Neural progenitor cell (in vitro differentiated cells): ENCODE measurements around the gene KLF1. TPM values are rescaled to one million over a fixed set of nuclear protein-coding genes. Genes with fewer than 3 reads are reported as not detected.
A peak's percentile ranks its signal among the peaks of the same experiment; 100 is the strongest.

Experiments
- DNase-seq: peaks from one replicate; pipeline ENCODE4 v3.0.0-alpha.2; 2016; ENCODE audit warnings: low spot score
- H2AFZ ChIP-seq: fragments of 200-600 bp; sonication (generic); replicated peaks from 2 replicates; pipeline ENCODE4 v1.6.1; 2016; ENCODE audit warnings: antibody characterized with exemption
- H3F3A ChIP-seq: fragments of 200-600 bp; sonication (generic); 2 replicates; pipeline ENCODE4 v1.6.1; 2016; ENCODE audit warnings: antibody characterized with exemption, low read depth
- H3K27ac ChIP-seq: fragments of 200-600 bp; sonication (generic); 2 replicates; pipeline ENCODE4 v1.5.1; 2016; ENCODE audit warnings: mild to moderate bottlenecking
- H3K27me3 ChIP-seq: fragments of 200-600 bp; sonication (generic); 2 replicates; pipeline ENCODE4 v1.6.1; 2016; ENCODE audit warnings: mild to moderate bottlenecking, moderate library complexity
- H3K36me3 ChIP-seq: fragments of 200-600 bp; sonication (generic); 2 replicates; pipeline ENCODE4 v1.5.1; 2016
- H3K4me1 ChIP-seq: fragments of 200-600 bp; sonication (generic); 2 replicates; pipeline ENCODE4 v1.6.1; 2016; ENCODE audit warnings: mixed run types
- H3K4me2 ChIP-seq: fragments of 200-600 bp; sonication (generic); 2 replicates; pipeline ENCODE4 v1.6.1; 2016
- H3K4me3 ChIP-seq: fragments of 200-600 bp; sonication (generic); 2 replicates; pipeline ENCODE4 v1.5.1; 2016
- H3K79me2 ChIP-seq: fragments of 200-600 bp; sonication (generic); 2 replicates; pipeline ENCODE4 v1.6.1; 2016; ENCODE audit warnings: low read depth
- H3K9ac ChIP-seq: fragments of 200-600 bp; sonication (generic); 2 replicates; pipeline ENCODE4 v1.6.1; 2016
- H3K9me3 ChIP-seq: fragments of 200-600 bp; sonication (generic); 2 replicates; pipeline ENCODE4 v1.5.1; 2016; ENCODE audit warnings: low read depth
- H4K20me1 ChIP-seq: fragments of 200-600 bp; sonication (generic); 2 replicates; pipeline ENCODE4 v1.6.1; 2016; ENCODE audit warnings: low read depth
- H3K27ac Mint-ChIP-seq: 3 replicates; pipeline ENCODE4 v1.8.0; 2021; ENCODE audit warnings: mixed read lengths
- H3K27me3 Mint-ChIP-seq: 2 replicates; pipeline ENCODE4 v1.8.0; 2022; ENCODE audit warnings: low read depth, mild to moderate bottlenecking, inconsistent platforms, moderate library complexity, mixed read lengths; ENCODE audit not compliant: insufficient read depth
- H3K36me3 Mint-ChIP-seq: 3 replicates; pipeline ENCODE4 v1.8.0; 2021; ENCODE audit warnings: mixed read lengths
- H3K4me1 Mint-ChIP-seq: 3 replicates; pipeline ENCODE4 v1.8.0; 2021; ENCODE audit warnings: mixed read lengths
- H3K4me3 Mint-ChIP-seq: 3 replicates; pipeline ENCODE4 v1.8.0; 2021; ENCODE audit warnings: mild to moderate bottlenecking, moderate library complexity, mixed read lengths
- H3K9me3 Mint-ChIP-seq: 3 replicates; pipeline ENCODE4 v1.8.0; 2020; ENCODE audit warnings: mixed read lengths
- EZH2 ChIP-seq: fragments of 200-600 bp; sonication (generic); IDR thresholded peaks from 2 replicates; pipeline ENCODE4 v1.6.1; 2017; ENCODE audit warnings: antibody characterized with exemption, mild to moderate bottlenecking, moderate library complexity
- EZH2phosphoT487 ChIP-seq: fragments of 200-600 bp; sonication (generic); IDR thresholded peaks from 2 replicates; pipeline ENCODE4 v1.6.1; 2017; ENCODE audit warnings: antibody characterized with exemption
- total RNA-seq: library from RNA; depleted of rRNA; stranded (reverse); fragments of >200 nt; gene quantifications from 2 replicates; pipeline ENCODE4 v1.2.3, GENCODE V29; 2015; ENCODE audit warnings: low replicate concordance
- TF ChIP-seq, protein P1 (sequence below): fragments of 200-600 bp; sonication (generic); IDR thresholded peaks from 2 replicates; pipeline ENCODE4 v1.5.1; 2017; ENCODE audit warnings: antibody characterized with exemption, mild to moderate bottlenecking

KLF1 gene
- total RNA-seq = 0.43 and 0.64 TPM in 2 replicates

DNA sequence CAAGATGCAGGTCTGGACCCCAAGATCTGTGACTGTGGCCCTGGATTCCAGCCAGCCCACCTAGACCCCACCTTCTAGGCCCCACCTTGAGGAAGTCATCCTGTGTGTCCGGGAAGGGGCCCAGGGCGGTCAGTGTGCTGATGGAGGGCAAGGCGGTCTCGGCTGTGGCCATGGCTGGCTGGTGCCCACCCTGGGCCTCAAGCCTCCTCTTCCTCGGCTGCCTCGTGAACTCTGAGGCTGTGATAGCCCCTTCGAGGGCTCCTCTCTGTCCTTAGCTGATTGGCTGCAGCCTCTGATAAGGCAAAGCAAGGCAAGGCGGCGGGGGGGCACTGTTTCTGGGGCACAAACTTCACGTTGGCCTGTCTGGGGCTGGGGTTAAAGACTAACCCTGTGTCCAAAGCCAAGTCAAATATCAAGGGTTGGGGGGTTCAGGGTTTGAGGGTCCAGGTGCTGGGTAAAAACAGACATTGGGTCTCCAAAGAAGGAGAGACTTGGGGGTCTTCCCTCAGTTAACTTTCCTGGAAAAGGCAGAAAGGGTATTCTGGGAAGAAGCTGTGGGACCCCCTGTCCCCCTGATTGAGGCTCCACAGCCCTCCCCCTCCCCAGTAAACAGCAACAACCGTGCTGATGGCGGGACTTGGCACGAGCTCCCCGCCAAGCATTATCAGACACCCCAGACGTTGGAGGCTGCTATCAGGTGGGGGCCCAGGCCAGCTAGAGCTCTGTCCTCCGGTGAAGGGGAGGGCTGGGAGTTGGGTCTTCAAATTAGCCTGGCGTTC is at the start of gene KLF1:
TSS of gene KLF1 (minus strand) at position 233 of the 779 bp plus-strand sequence. CDS start at position 172, 61 bp downstream.
- Mint-ChIP-seq H3K27me3 (peaks cover 48% of the 10 kb centered on the region), H3K4me1 (peaks cover 23% of the 10 kb centered on the region), H3K4me3 (peak within 1 kb of the TSS; percentile 71), H3K9me3 (peaks cover 11% of the 10 kb centered on the region), H3K36me3 (peaks cover 4% of the 10 kb centered on the region), H3K27ac (no peak within 1 kb of the TSS)
- TF ChIP-seq EZH2phosphoT487 (no peak), EZH2 (no peak)
- TF ChIP-seq, protein P1, sequence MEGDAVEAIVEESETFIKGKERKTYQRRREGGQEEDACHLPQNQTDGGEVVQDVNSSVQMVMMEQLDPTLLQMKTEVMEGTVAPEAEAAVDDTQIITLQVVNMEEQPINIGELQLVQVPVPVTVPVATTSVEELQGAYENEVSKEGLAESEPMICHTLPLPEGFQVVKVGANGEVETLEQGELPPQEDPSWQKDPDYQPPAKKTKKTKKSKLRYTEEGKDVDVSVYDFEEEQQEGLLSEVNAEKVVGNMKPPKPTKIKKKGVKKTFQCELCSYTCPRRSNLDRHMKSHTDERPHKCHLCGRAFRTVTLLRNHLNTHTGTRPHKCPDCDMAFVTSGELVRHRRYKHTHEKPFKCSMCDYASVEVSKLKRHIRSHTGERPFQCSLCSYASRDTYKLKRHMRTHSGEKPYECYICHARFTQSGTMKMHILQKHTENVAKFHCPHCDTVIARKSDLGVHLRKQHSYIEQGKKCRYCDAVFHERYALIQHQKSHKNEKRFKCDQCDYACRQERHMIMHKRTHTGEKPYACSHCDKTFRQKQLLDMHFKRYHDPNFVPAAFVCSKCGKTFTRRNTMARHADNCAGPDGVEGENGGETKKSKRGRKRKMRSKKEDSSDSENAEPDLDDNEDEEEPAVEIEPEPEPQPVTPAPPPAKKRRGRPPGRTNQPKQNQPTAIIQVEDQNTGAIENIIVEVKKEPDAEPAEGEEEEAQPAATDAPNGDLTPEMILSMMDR = no peak
- Histone ChIP-seq H3K4me3 (peak within 1 kb of the TSS; percentile 61), H3K4me2 (peak within 1 kb of the TSS; percentile 85), H3K79me2 (peaks cover 16% of the 10 kb centered on the region), H4K20me1 (peaks cover 11% of the 10 kb centered on the region), H3K27ac (no peak within 1 kb of the TSS), H3K4me1 (peaks cover 8% of the 10 kb centered on the region), H3K9ac (no peak within 1 kb of the TSS), H2AFZ (peak within 1 kb of the TSS; percentile 89), H3K27me3 (peaks cover 58% of the 10 kb centered on the region), H3F3A (peaks cover 28% of the 10 kb centered on the region), H3K36me3 (no peaks in the 10 kb centered on the region), H3K9me3 (peaks cover 3% of the 10 kb centered on the region)
- DNase-seq = no peak

- Histone ChIP-seq H3K4me2 (no peak overlapping the region), H3K4me1 (peaks cover 25% of the 10 kb centered on the region), H3K9ac (no peak overlapping the region), H3K9me3 (no peaks in the 10 kb centered on the region), H3K27ac (peak overlapping the region; percentile 36), H3K27me3 (no peaks in the 10 kb centered on the region), H3K36me3 (peaks cover 10% of the 10 kb centered on the region), H3K79me2 (peaks cover 51% of the 10 kb centered on the region), H3F3A (peaks cover 46% of the 10 kb centered on the region), H3K4me3 (no peak overlapping the region), H4K20me1 (peaks cover 33% of the 10 kb centered on the region), H2AFZ (no peak overlapping the region)
- Mint-ChIP-seq H3K4me3 (peak overlapping the region; percentile 7), H3K27me3 (peaks cover 12% of the 10 kb centered on the region), H3K36me3 (peaks cover 23% of the 10 kb centered on the region), H3K27ac (peak overlapping the region; percentile 80), H3K9me3 (no peaks in the 10 kb centered on the region), H3K4me1 (peaks cover 49% of the 10 kb centered on the region)
- no peak for DNase-seq
- TF ChIP-seq EZH2phosphoT487 (no peak), EZH2 (no peak)
- TF ChIP-seq, protein P1 = no peak
Observed at GRCh38 chr19:12936582-12936981, 49.6 kb upstream of the KLF1 start.

- Mint-ChIP-seq H3K27me3 (peaks cover 10% of the 10 kb centered on the region), H3K36me3 (peaks cover 14% of the 10 kb centered on the region), H3K4me1 (peaks cover 39% of the 10 kb centered on the region), H3K9me3 (no peaks in the 10 kb centered on the region), H3K27ac (no peak overlapping the region), H3K4me3 (peak overlapping the region; percentile 48)
- Histone ChIP-seq H3K9ac (no peak overlapping the region), H3K27me3 (no peaks in the 10 kb centered on the region), H3K4me3 (no peak overlapping the region), H3K4me2 (no peak overlapping the region), H3K27ac (no peak overlapping the region), H4K20me1 (peaks cover 26% of the 10 kb centered on the region), H3K36me3 (peaks cover 3% of the 10 kb centered on the region), H2AFZ (no peak overlapping the region), H3F3A (peaks cover 31% of the 10 kb centered on the region), H3K79me2 (peaks cover 46% of the 10 kb centered on the region), H3K4me1 (peaks cover 22% of the 10 kb centered on the region), H3K9me3 (no peaks in the 10 kb centered on the region)
- TF ChIP-seq, protein P1 = no peak
- TF ChIP-seq EZH2phosphoT487 = no peak
- TF ChIP-seq EZH2 = no peak
- DNase-seq = no peak
Observed at GRCh38 chr19:12935071-12935470, 48.1 kb upstream of the KLF1 start.
